GM12891 (cell line): Measurements from ENCODE around the gene GLRX5.

Source experiments
- PAX5 ChIP-seq: IDR thresholded peaks from 2 replicates; pipeline ENCODE4 v1.6.1; 2011; ENCODE audit warnings: low read length, moderate library complexity, mild to moderate bottlenecking; ENCODE audit not compliant: insufficient read depth, severe bottlenecking
- POLR2AphosphoS5 ChIP-seq: IDR thresholded peaks from 2 replicates; pipeline ENCODE4 v1.6.1; 2011; ENCODE audit warnings: low read depth, low read length, control low read depth
- TAF1 ChIP-seq: IDR thresholded peaks from 2 replicates; pipeline ENCODE4 v1.6.1; 2011; ENCODE audit warnings: low read depth, low read length, control low read depth

GRCh38 chr14:95549656-95550585 is 15.1 kb downstream of the GLRX5 start:
- no peak for TF ChIP-seq POLR2AphosphoS5
- TF ChIP-seq TAF1, result no peak
- TF ChIP-seq PAX5, result no peak
